K562 (cell line): ENCODE data around the gene LILRA5. TPM values are rescaled to one million over a fixed set of nuclear protein-coding genes. Genes with fewer than 3 reads are reported as not detected.

ENCODE experiments used
- ATAC-seq: fragments of 200-7000 bp; cut with Tn5 transposase; 3 replicates; pipeline ENCODE4 v1.9.1; 2020; ENCODE audit warnings: moderate library complexity
- BruUV-seq: library from RNA; stranded (reverse); fragments of 400-500 nt; replicated peaks from 2 replicates; lab custom pipeline; 2021; lab: Mats Ljungman, UMichigan
- CTCF ChIA-PET: fragments of 300-600 bp; formaldehyde crosslinking; extraction: SDS; loops from one replicate; lab custom pipeline; 2021; ENCODE audit warnings: low intra/inter-chr PET ratio; lab: Yijun Ruan, JAX
- POLR2A ChIA-PET: fragments of 300-600, 350-650 bp; sonication (Branson Sonifier 250); formaldehyde crosslinking; extraction: SDS; loops from one replicate; lab custom pipeline; 2021; ENCODE audit warnings: antibody characterized with exemption, inconsistent platforms; lab: Yijun Ruan, JAX
- DNase-seq, 4 experiments: peaks; one replicate each; pipeline versions ENCODE4 v3.0.0 to v3.0.0-alpha.2; 2011 to 2018; ENCODE audit warnings: low spot score in 3 of 4, mixed read lengths in 3 of 4; ENCODE audit errors: extremely low read depth in 1 of 4
- FAIRE-seq: peaks from 2 replicates; lab custom pipeline; 2011; peaks lifted over from hg19 to GRCh38; lab: Jason Lieb, UNC
- H2AFZ ChIP-seq: 2 replicates; pipeline ENCODE4 v1.6.0; 2011; ENCODE audit warnings: low read depth, low read length, control low read depth, inconsistent platforms
- H3K27ac ChIP-seq: fragments of 200-600 bp; 3 replicates; pipeline ENCODE4 v1.8.0; 2011; ENCODE audit warnings: low read depth, mild to moderate bottlenecking, control low read depth, inconsistent platforms, low read length, moderate library complexity, mixed read lengths; ENCODE audit errors: extremely low read depth
- H3K27me3 ChIP-seq, 2 experiments: fragments of 300-600 bp in 1 of 2; 2 replicates in 1 of 2; 3 replicates in 1 of 2; pipeline versions ENCODE4 v1.6.0 to v1.8.0; 2011; ENCODE audit warnings: inconsistent platforms in 2 of 2, low read length in 2 of 2, mild to moderate bottlenecking in 1 of 2, mixed read lengths in 1 of 2, moderate library complexity in 1 of 2; ENCODE audit not compliant: control insufficient read depth in 2 of 2, insufficient read depth in 2 of 2
- H3K36me3 ChIP-seq: fragments of 300-600 bp; 3 replicates; pipeline ENCODE4 v1.8.0; 2011; ENCODE audit warnings: mild to moderate bottlenecking, low read length, inconsistent platforms; ENCODE audit not compliant: control insufficient read depth, insufficient read depth
- H3K4me1 ChIP-seq, 2 experiments: fragments of 200-600 bp in 1 of 2; replicated peaks in 1 of 2; 2 replicates in 1 of 2; 3 replicates in 1 of 2; pipeline versions ENCODE4 v1.5.1 to v1.8.0; 2011; ENCODE audit warnings: inconsistent platforms in 2 of 2, low read length in 2 of 2, mild to moderate bottlenecking in 1 of 2, mixed read lengths in 1 of 2, moderate library complexity in 1 of 2; ENCODE audit not compliant: control insufficient read depth in 2 of 2, insufficient read depth in 2 of 2
- H3K4me2 ChIP-seq: 2 replicates; pipeline ENCODE4 v1.6.1; 2011; ENCODE audit warnings: low read length, control low read depth, inconsistent platforms, mixed read lengths; ENCODE audit not compliant: insufficient read depth
- H3K4me3 ChIP-seq: fragments of 200-600 bp; sonication (generic), shearing (Covaris generic); 2 replicates; pipeline ENCODE4 v1.5.1; 2016; ENCODE audit warnings: control low read depth, inconsistent platforms
- H3K79me2 ChIP-seq: fragments of 200-600 bp; 3 replicates; pipeline ENCODE4 v1.8.0; 2011; ENCODE audit warnings: low read length, inconsistent platforms; ENCODE audit not compliant: control insufficient read depth, insufficient read depth
- H3K9ac ChIP-seq, 2 experiments: 2 replicates each; pipeline versions ENCODE4 v1.6.0 to v1.6.1; 2011; ENCODE audit warnings: low read depth in 2 of 2, low read length in 2 of 2, control low read depth in 1 of 2, inconsistent platforms in 1 of 2, mild to moderate bottlenecking in 1 of 2, mixed read lengths in 1 of 2; ENCODE audit not compliant: insufficient read depth in 1 of 2
- H3K9me1 ChIP-seq: one replicate; pipeline ENCODE4 v1.6.0; 2011; ENCODE audit warnings: inconsistent platforms, mild to moderate bottlenecking, low read length, moderate library complexity; ENCODE audit not compliant: control insufficient read depth, insufficient read depth
- H3K9me3 ChIP-seq: replicated peaks from 2 replicates; pipeline ENCODE4 v1.5.1; 2011; ENCODE audit warnings: low read depth, low read length, inconsistent platforms; ENCODE audit not compliant: control insufficient read depth, insufficient read depth
- H4K20me1 ChIP-seq: replicated peaks from 2 replicates; pipeline ENCODE4 v1.6.1; 2011; ENCODE audit warnings: low read length, inconsistent platforms, mixed read lengths; ENCODE audit not compliant: control insufficient read depth, insufficient read depth
- CTCF ChIP-seq, 3 experiments: IDR thresholded peaks in 2 of 3; conservative IDR thresholded peaks in 1 of 3; 2 replicates each; pipeline ENCODE4 v1.5.1; 2011 to 2012; ENCODE audit warnings: low read length in 3 of 3, mild to moderate bottlenecking in 3 of 3, control low read depth in 2 of 3, improper control_type of control experiment in 1 of 3, inconsistent platforms in 1 of 3, low read depth in 1 of 3, mixed read lengths in 1 of 3, moderate library complexity in 1 of 3; ENCODE audit not compliant: insufficient read depth in 2 of 3
- FOXA3 ChIP-seq, 2 experiments: fragments of 450-650 bp in 1 of 2; sonication (generic) in 1 of 2; formaldehyde crosslinking; IDR thresholded peaks in 1 of 2; conservative IDR thresholded peaks in 1 of 2; 2 replicates each; pipeline versions ENCODE4 v1.4.0 to v1.8.0; 2020 to 2022; ENCODE audit warnings: mild to moderate bottlenecking in 2 of 2, missing genetic modification reagents in 1 of 2
- ZNF740 ChIP-seq, 3 experiments: fragments of 200-800 bp in 1 of 3; sonication (Bioruptor generic) in 1 of 3; sonication (generic) in 1 of 3; formaldehyde crosslinking in 1 of 3; IDR thresholded peaks; 2 replicates each; pipeline versions ENCODE4 v1.6.1 to v1.8.0; 2016 to 2022; ENCODE audit warnings: mild to moderate bottlenecking in 2 of 3, missing compliant biosample characterization in 2 of 3, missing genetic modification characterization in 2 of 3, missing genetic modification reagents in 1 of 3
- WGBS: fragments of 100-300 bp; shearing (Covaris generic); methylation state at CpG from one replicate; pipeline ENCODE4 v1.1.6; 2016; ENCODE audit warnings: low coverage, mixed read lengths; ENCODE audit not compliant: insufficient coverage; ENCODE audit errors: missing lambda C conversion rate; 5-methylcytosine and 5-hydroxymethylcytosine counted together
- in situ Hi-C: fragments of 300-500 bp; cut with MboI; formaldehyde crosslinking; loops from 4 replicates; pipeline ENCODE4 v1.15.0; 2018; ENCODE audit warnings: inconsistent platforms, mixed read lengths
- intact Hi-C: fragments of 100-400 bp; cut with micrococcal nuclease; formaldehyde crosslinking; loops from 2 replicates; pipeline ENCODE4 v1.14.2; 2022
- polyA plus RNA-seq, 8 experiments: library from polyadenylated mRNA; depleted of rRNA in 4 of 8; stranded (reverse) in 5 of 8; unstranded in 3 of 8; fragments of >200 nt; fragmentation: Nextera tagmentation in 2 of 8; fragmentation: Illumina TruSeq in 1 of 8; extraction: Ambion mirVana in 2 of 8; extraction: Trizol in 1 of 8; gene quantifications; 2 replicates each; pipeline versions ENCODE4 v1.2.1 to v1.2.3, GENCODE V29; 2011 to 2014; ENCODE audit warnings: inconsistent platforms in 1 of 8, missing spikeins in 1 of 8
- total RNA-seq, 7 experiments: library from RNA; depleted of rRNA in 6 of 7; stranded (reverse); fragments of >200 nt in 6 of 7; fragmentation: Illumina TruSeq in 2 of 7; extraction: Trizol in 2 of 7; gene quantifications; 2 replicates each; pipeline versions ENCODE4 v1.2.1 to v1.2.3, GENCODE V29; 2011 to 2021; ENCODE audit warnings: low replicate concordance in 1 of 7
- TF ChIP-seq, protein P1 (sequence below): fragments of 250-450 bp; sonication (Bioruptor Pico); IDR thresholded peaks from 2 replicates; pipeline ENCODE4 v1.4.0; 2020

Gene LILRA5
- total and polyA plus RNA-seq, 9 of the 15 experiments (the other 6 are each of a cell fraction or from before 2014, with no cell fraction given) = not detected

DNA sequence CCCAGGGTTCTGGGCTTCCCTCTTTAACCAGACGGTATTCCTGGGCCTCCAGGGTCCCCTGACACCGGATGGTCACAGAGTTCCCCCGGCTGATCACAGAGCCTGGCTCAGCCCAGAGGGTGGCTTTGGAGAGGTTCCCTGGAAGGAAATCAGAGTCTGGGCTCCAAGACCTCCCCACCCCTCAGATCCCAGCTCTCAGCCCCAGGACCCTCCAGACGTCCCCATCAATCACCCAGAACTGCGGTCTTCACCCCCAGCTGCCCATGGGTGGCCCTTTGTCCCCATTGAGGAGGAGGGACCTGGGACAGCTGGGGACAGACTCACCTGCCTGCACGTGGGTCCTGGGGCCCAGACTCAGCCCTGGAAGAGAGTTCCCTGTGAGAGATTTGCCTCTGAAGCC lies 955 bp downstream of the LILRA5 start (continued):
- TF ChIP-seq ZNF740 (CRISPR knock-in tag; IDR thresholded peaks at IDR 0.05) (no peak), ZNF740 (tag; IDR thresholded peaks at IDR 0.05) (no peak), FOXA3 (CRISPR knock-in tag; conservative IDR thresholded peaks at IDR 0.05 in 1 of 2, IDR thresholded peaks at IDR 0.05 in 1 of 2) (no peak)

DNA sequence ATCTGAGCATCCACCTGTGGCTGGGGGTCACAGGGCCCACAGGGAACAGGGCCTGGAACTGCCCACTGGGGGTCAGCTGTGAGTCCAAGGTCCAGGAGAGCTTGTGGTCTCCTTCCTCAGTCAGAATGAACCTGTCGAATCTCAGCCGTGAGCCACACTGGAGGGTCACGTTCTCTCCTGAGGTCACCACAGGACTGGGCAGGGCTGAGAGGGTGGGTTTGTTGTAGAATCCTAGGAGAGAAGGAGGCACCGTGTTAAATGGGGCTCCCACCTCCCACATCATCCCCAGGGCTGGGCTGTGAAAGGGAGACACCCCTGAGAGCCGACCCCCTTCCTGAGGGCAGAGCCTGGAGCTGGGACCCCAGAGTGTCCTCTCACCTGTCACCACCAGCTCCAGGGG lies 1.5 kb downstream of the LILRA5 start:
- no peaks in the 10 kb centered on the region for H3K9me1 ChIP-seq
- DNase-seq (no peak), ATAC-seq (peak; percentile 42; the same call in 2 of the 3 replicates), FAIRE-seq (no peak)
- no peak overlapping the region for H3K9ac ChIP-seq
- ChIA-PET POLR2A (interaction anchor here (0.6 kb wide), 1 partner anchor 12 kb away, joined by 3 read pairs; no protein-coding TSS in a partner anchor), CTCF (no interaction called here)
- in situ Hi-C loops = no loop called here
- intact Hi-C loops = no loop called here
- no peaks in the 10 kb centered on the region for H3K9me3 ChIP-seq
- H3K4me1 ChIP-seq = no peaks in the 10 kb centered on the region
- no peaks in the 10 kb centered on the region for H3K79me2 ChIP-seq
- no peak overlapping the region for H3K4me2 ChIP-seq
- H3K27me3 ChIP-seq = peaks cover 2 to 33% of the 10 kb centered on the region in 2 experiments; a peak in 3 of 5 replicates
- H4K20me1 ChIP-seq = no peaks in the 10 kb centered on the region
- 0 out of 6 replicates have a peak, but pooled peaks of 2 of the 3 experiments have one; percentile 6 to 16 for TF ChIP-seq CTCF (IDR thresholded peaks at IDR 0.05 in 2 of 3, conservative IDR thresholded peaks at IDR 0.05 in 1 of 3; ENCODE audit: insufficient read depth in 2 of 3, low read depth in 1 of 3, low read length in 3 of 3)
- TF ChIP-seq, protein P1, sequence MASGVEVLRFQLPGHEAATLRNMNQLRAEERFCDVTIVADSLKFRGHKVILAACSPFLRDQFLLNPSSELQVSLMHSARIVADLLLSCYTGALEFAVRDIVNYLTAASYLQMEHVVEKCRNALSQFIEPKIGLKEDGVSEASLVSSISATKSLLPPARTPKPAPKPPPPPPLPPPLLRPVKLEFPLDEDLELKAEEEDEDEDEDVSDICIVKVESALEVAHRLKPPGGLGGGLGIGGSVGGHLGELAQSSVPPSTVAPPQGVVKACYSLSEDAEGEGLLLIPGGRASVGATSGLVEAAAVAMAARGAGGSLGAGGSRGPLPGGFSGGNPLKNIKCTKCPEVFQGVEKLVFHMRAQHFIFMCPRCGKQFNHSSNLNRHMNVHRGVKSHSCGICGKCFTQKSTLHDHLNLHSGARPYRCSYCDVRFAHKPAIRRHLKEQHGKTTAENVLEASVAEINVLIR (CRISPR knock-in tag) = no peak
- H3K4me3 ChIP-seq = no peak overlapping the region
- WGBS = 0% methylated on average over 4 of the region's 5 CpGs
- H3K27ac ChIP-seq = no peak overlapping the region
- no peaks in the 10 kb centered on the region for H3K36me3 ChIP-seq
- no peak overlapping the region for H2AFZ ChIP-seq
- no TSS peak for BruUV-seq
